Nephron (organoid): Measurements from ENCODE around the gene IFNK.

Experiments used
- H3K27ac Mint-ChIP-seq, 3 experiments: 2 replicates each; pipeline ENCODE4 v1.8.0; 2020; ENCODE audit warnings: mixed read lengths in 3 of 3, mild to moderate bottlenecking in 2 of 3, moderate library complexity in 1 of 3
- H3K27me3 Mint-ChIP-seq: 2 replicates; pipeline ENCODE4 v1.8.0; 2021; ENCODE audit warnings: low read depth, mild to moderate bottlenecking, moderate library complexity, mixed read lengths
- H3K36me3 Mint-ChIP-seq: 2 replicates; pipeline ENCODE4 v1.8.0; 2020; ENCODE audit warnings: low read depth, mixed read lengths
- H3K4me1 Mint-ChIP-seq: 2 replicates; pipeline ENCODE4 v1.8.0; 2020; ENCODE audit warnings: mixed read lengths
- H3K4me3 Mint-ChIP-seq, 3 experiments: 2 replicates each; pipeline ENCODE4 v1.8.0; 2020; ENCODE audit warnings: mild to moderate bottlenecking in 3 of 3, mixed read lengths in 3 of 3, moderate library complexity in 2 of 3
- H3K9me3 Mint-ChIP-seq: 2 replicates; pipeline ENCODE4 v1.8.0; 2020; ENCODE audit warnings: mixed read lengths
- CTCF ChIP-seq, 3 experiments: fragments of 200-600 bp; sonication (generic); IDR thresholded peaks; one replicate each; pipeline ENCODE4 v1.5.0; 2021; ENCODE audit warnings: antibody characterized with exemption in 3 of 3; ENCODE audit not compliant: unreplicated experiment in 3 of 3

IFNK gene

GRCh38 chr9:27514551-27514950, 9.5 kb upstream of the IFNK start:
- Mint-ChIP-seq H3K4me1 (peaks cover 10% of the 10 kb centered on the region), H3K27ac (peak overlapping the region in 1 of 3 experiments; percentile 77), H3K4me3 (no peak overlapping the region), H3K36me3 (peaks cover 22% of the 10 kb centered on the region), H3K27me3 (no peaks in the 10 kb centered on the region), H3K9me3 (no peaks in the 10 kb centered on the region)
- TF ChIP-seq CTCF (IDR thresholded peaks at IDR 0.05; ENCODE audit: unreplicated experiment in 3 of 3): no peak

- Mint-ChIP-seq H3K27me3 (no peaks in the 10 kb centered on the region), H3K4me1 (peaks cover 10% of the 10 kb centered on the region), H3K27ac (no peak overlapping the region), H3K9me3 (no peaks in the 10 kb centered on the region), H3K36me3 (peaks cover 17% of the 10 kb centered on the region), H3K4me3 (no peak overlapping the region)
- no peak for TF ChIP-seq CTCF (IDR thresholded peaks at IDR 0.05; ENCODE audit: unreplicated experiment in 3 of 3)
These were observed 6.1 kb upstream of the IFNK start for GRCh38 chr9:27518006-27518405.

GRCh38 chr9:27518809-27519208, 5.3 kb upstream of the IFNK start:
- no peaks in the 10 kb centered on the region for H3K27me3 Mint-ChIP-seq
- no peak for TF ChIP-seq CTCF (IDR thresholded peaks at IDR 0.05; ENCODE audit: unreplicated experiment in 3 of 3)
- H3K4me3 Mint-ChIP-seq: no peak overlapping the region
- peaks cover 10% of the 10 kb centered on the region for H3K4me1 Mint-ChIP-seq
- H3K9me3 Mint-ChIP-seq: no peaks in the 10 kb centered on the region
- H3K27ac Mint-ChIP-seq: no peak overlapping the region
- peaks cover 20% of the 10 kb centered on the region for H3K36me3 Mint-ChIP-seq

GRCh38 chr9:27519466-27520465, 4.3 kb upstream of the IFNK start:
- no peaks in the 10 kb centered on the region for H3K9me3 Mint-ChIP-seq
- H3K4me1 Mint-ChIP-seq: peaks cover 5% of the 10 kb centered on the region
- TF ChIP-seq CTCF (IDR thresholded peaks at IDR 0.05; ENCODE audit: unreplicated experiment in 3 of 3): no peak
- no peaks in the 10 kb centered on the region for H3K27me3 Mint-ChIP-seq
- H3K4me3 Mint-ChIP-seq: no peak overlapping the region
- no peak overlapping the region for H3K27ac Mint-ChIP-seq
- peaks cover 25% of the 10 kb centered on the region for H3K36me3 Mint-ChIP-seq

- Mint-ChIP-seq H3K36me3 (peaks cover 34% of the 10 kb centered on the region), H3K27me3 (no peaks in the 10 kb centered on the region), H3K9me3 (no peaks in the 10 kb centered on the region), H3K27ac (no peak overlapping the region), H3K4me1 (peaks cover 2% of the 10 kb centered on the region), H3K4me3 (no peak overlapping the region)
- no peak for TF ChIP-seq CTCF (IDR thresholded peaks at IDR 0.05; ENCODE audit: unreplicated experiment in 3 of 3)
These were observed 3.1 kb upstream of the IFNK start for GRCh38 chr9:27520986-27521385.

- TF ChIP-seq CTCF (IDR thresholded peaks at IDR 0.05; ENCODE audit: unreplicated experiment in 3 of 3): no peak
These were observed 949 bp upstream of the IFNK start for GRCh38 chr9:27523141-27523540.

More at GRCh38 chr9:27523141-27523540, 949 bp upstream of the IFNK start:
- peaks cover 21% of the 10 kb centered on the region for H3K4me1 Mint-ChIP-seq
- H3K27me3 Mint-ChIP-seq: peaks cover 5% of the 10 kb centered on the region
- no peak overlapping the region for H3K27ac Mint-ChIP-seq
- H3K9me3 Mint-ChIP-seq: no peaks in the 10 kb centered on the region
- H3K36me3 Mint-ChIP-seq: peaks cover 28% of the 10 kb centered on the region
- H3K4me3 Mint-ChIP-seq: no peak overlapping the region
